ENCODE results near the gene REXO2.
A peak's percentile ranks its signal among the peaks of the same experiment; 100 is the strongest.

Gene REXO2

DNA sequence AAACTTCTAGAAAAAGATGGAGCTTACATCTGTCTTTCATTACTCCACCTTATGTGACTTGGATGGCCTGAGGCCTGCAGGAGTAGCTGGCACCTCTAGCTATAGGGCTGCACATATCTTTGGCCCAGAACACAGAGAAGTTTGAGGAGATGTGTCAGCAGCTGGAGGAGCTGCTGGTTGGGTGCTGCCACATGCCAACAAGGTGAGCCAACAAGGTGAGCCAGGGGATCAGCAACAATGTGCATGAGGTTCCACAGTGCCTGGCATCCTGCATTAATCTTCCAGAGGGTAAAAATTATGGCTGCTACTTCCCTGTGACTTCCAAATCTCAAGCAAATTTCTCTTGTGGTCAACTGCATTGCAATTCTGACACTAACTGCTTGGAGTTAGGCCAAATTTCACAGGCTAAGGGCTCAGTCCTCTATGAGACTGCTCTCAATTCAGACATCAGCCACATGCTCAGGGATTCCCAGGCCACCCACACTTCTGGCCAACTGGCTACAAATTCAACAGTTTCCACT is 22.8 kb upstream of the REXO2 start:
- peak; percentile 80 for DNase-seq (ENCODE audit: low read depth)
- H3K4me3 ChIP-seq (ENCODE audit: low read length): no peak overlapping the region
- TF ChIP-seq, protein P1, sequence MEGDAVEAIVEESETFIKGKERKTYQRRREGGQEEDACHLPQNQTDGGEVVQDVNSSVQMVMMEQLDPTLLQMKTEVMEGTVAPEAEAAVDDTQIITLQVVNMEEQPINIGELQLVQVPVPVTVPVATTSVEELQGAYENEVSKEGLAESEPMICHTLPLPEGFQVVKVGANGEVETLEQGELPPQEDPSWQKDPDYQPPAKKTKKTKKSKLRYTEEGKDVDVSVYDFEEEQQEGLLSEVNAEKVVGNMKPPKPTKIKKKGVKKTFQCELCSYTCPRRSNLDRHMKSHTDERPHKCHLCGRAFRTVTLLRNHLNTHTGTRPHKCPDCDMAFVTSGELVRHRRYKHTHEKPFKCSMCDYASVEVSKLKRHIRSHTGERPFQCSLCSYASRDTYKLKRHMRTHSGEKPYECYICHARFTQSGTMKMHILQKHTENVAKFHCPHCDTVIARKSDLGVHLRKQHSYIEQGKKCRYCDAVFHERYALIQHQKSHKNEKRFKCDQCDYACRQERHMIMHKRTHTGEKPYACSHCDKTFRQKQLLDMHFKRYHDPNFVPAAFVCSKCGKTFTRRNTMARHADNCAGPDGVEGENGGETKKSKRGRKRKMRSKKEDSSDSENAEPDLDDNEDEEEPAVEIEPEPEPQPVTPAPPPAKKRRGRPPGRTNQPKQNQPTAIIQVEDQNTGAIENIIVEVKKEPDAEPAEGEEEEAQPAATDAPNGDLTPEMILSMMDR (conservative IDR thresholded peaks at IDR 0.05; ENCODE audit: low read length): no peak

DNA sequence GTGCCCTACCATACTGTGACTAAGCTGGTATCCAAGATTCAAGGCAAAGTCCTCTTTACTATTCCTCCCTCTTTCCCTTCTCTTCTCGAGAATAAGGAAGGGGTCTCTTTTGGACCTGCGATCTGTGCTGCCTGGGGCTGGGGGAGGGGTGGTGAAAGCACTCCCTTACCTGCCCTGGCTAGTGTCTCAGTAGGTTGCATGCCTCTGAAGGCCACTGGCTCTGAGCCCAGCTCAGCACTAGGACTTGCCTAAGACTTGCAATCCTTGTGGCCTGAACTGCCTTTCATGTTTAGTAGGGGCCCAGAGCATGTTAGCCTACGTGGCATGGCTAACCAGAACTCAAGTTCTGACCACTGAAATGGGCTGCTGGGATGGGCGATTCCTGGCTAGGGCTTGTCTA is 13.0 kb upstream of the REXO2 start:
- no peak for DNase-seq (ENCODE audit: low read depth)
- TF ChIP-seq, protein P1 (conservative IDR thresholded peaks at IDR 0.05; ENCODE audit: low read length): no peak

DNA sequence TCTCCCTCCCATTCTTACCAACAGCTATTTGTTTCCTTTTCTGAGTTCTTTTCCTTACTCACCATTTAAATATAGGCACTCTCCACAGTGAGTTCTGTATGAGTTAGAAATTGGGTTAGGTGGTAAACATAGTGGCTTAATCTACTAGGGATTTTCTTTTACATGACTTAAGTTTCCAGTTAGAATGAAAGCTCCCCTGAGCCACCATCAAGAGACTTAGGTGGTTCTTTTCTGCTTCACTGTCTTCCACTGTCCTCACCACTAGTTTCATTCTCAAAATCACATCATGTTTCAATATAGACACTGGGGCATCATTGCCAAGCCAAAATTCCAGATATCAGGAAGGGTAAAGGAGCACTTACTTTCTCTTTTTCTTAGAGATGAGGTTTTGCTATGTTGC is 9.0 kb upstream of the REXO2 start:
- H3K4me3 ChIP-seq (ENCODE audit: low read length): no peak overlapping the region
- TF ChIP-seq, protein P1 (conservative IDR thresholded peaks at IDR 0.05; ENCODE audit: low read length): no peak
- no peak for DNase-seq (ENCODE audit: low read depth)

More for the DNA sequence above, 13.0 kb upstream of the REXO2 start:
- H3K4me3 ChIP-seq (ENCODE audit: low read length): no peak overlapping the region

DNA sequence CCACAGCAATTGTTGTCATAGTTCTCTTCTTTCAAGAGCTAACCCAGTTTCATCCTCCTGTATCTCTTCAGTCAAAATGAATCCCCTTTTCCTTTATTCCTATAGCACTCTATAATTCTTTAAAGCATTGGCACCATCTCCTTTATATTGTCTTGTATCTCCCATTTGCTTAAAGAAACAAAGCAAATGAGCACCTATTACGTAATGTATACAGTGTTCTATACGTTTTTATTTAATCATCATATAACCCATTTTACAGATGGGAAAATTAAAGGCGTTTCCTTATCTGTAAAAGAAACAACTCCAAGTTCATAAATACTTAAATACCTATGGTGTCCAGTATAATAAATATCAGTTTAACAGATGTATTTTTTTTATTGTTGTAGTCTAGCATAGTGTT is 6.4 kb upstream of the REXO2 start:
- TF ChIP-seq, protein P1 (conservative IDR thresholded peaks at IDR 0.05; ENCODE audit: low read length): no peak
- no peak overlapping the region for H3K4me3 ChIP-seq (ENCODE audit: low read length)
- DNase-seq (ENCODE audit: low read depth): no peak

DNA sequence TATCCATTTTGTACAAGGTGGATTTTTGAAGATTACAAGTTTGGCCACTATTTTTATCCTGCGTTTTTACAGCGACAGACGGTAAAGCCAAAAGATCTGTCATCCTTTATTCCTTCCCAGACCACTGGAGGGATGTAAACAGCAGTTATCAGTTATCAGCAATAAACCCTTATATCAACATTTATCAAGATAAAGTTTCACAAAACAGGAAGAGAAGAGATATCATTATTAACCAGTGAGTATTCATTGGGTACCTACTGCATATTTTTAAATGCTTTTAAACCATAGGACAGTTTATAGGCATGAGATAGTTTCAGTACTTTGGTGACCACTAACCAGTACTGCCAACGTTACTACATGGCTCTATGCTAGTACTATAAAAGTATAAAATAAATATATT is 5.9 kb upstream of the REXO2 start:
- no peak overlapping the region for H3K4me3 ChIP-seq (ENCODE audit: low read length)
- TF ChIP-seq, protein P1 (conservative IDR thresholded peaks at IDR 0.05; ENCODE audit: low read length): no peak

DNA sequence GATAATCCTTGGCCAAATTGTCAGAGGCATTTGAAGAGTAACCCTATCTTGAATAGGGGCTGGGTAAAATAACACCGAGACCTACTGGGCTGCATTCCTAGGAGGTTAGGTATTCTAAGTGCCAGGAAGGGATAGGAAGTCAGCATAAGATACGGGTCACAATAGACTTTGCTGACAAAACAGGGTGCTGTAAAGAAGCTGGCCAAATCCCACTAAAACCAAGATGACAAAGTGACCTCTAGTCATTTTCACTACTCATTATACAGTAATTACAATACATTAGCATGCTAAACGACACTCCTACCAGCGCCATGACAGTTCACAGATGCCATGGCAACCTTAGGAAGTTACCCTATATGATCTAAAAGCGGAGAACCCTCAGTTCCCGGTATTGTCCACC is 964 bp upstream of the REXO2 start:
- no peak for DNase-seq (ENCODE audit: low read depth)
- TF ChIP-seq, protein P1 (conservative IDR thresholded peaks at IDR 0.05; ENCODE audit: low read length): no peak
- H3K4me3 ChIP-seq (ENCODE audit: low read length): no peak overlapping the region

More for the DNA sequence above, 5.9 kb upstream of the REXO2 start:
- DNase-seq (ENCODE audit: low read depth): no peak

DNA sequence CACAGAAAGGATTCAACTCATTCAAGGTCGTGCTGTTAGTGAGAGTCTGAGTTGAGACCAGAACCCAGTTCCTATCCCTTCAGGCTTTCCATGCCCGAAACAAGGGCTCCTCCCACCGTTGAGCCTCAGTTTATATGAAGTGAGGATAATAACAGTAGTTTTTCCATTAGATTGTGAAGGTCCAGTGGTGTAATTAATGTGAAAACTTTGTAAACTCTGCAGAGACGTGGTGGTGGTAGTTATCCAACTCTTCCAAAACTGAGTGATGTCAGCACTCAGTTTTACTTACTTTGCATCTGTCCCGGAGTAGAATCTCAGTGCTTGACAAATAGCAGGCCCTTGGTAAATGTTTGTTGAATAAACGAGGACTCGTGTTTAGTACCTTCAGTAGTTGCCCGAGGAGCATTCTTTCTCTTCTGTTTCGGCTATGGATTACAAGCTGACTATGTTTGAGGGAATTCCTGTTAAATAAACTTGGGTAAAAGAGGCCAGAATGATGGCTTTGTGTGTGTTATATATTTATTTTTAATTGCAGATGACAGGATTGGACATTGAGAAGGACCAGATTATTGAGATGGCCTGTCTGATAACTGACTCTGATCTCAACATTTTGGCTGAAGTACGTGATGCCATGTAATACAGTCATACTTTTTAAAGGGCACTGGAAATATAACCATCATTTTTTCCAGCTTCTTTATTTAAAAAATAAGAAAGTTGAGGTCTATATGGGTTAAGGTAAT is 1.0 kb downstream of the REXO2 start:
- peak overlapping the region; percentile 97 for H3K4me3 ChIP-seq (ENCODE audit: low read length)
- TF ChIP-seq, protein P1 (conservative IDR thresholded peaks at IDR 0.05; ENCODE audit: low read length): no peak
- DNase-seq (ENCODE audit: low read depth): peak; percentile 27

Measured in AG10803 (cell line).